CD4-positive, CD25-positive, alpha-beta regulatory T cell (primary cell): ENCODE measurements around the gene DNAJC22. TPM values are rescaled to one million over a fixed set of nuclear protein-coding genes. Genes with fewer than 3 reads are reported as not detected.

Experiments used
- ATAC-seq, 2 donors: fragments of 150-1000 bp; cut with Tn5 transposase; one replicate each; pipeline ENCODE4 v1.10.0; 2021; ENCODE audit warnings: low read depth in 2 of 2, moderate number of reproducible peaks in 2 of 2, moderate library complexity in 1 of 2
- DNase-seq, 3 donors: peaks; one replicate each; pipeline versions ENCODE4 v3.0.0 to v3.0.0-alpha.2; 2012 to 2022; ENCODE audit warnings: mixed read lengths in 1 of 3
- H3K27ac ChIP-seq: one replicate; pipeline ENCODE4 v1.7.0; 2013; ENCODE audit warnings: mild to moderate bottlenecking, low read length; ENCODE audit not compliant: insufficient read depth, poor library complexity, severe bottlenecking
- H3K27me3 ChIP-seq: one replicate; pipeline ENCODE4 v1.7.0; 2013; ENCODE audit warnings: low read length; ENCODE audit not compliant: control insufficient read depth, insufficient read depth
- H3K36me3 ChIP-seq: one replicate; pipeline ENCODE4 v1.7.0; 2013; ENCODE audit warnings: mild to moderate bottlenecking, low read length, moderate library complexity; ENCODE audit not compliant: control insufficient read depth, insufficient read depth
- H3K4me1 ChIP-seq: 2 replicates; pipeline ENCODE4 v1.7.0; 2013; ENCODE audit warnings: mild to moderate bottlenecking, low read length; ENCODE audit not compliant: insufficient read depth, control insufficient read depth, poor library complexity, severe bottlenecking
- H3K4me3 ChIP-seq: one replicate; pipeline ENCODE4 v1.7.0; 2013; ENCODE audit warnings: low read depth, mild to moderate bottlenecking, low read length, moderate library complexity
- H3K9me3 ChIP-seq, 2 experiments: 1 replicate in 1 of 2; 2 replicates in 1 of 2; pipeline ENCODE4 v1.7.0; 2013; ENCODE audit warnings: low read length in 2 of 2, mild to moderate bottlenecking in 1 of 2, moderate library complexity in 1 of 2; ENCODE audit not compliant: control insufficient read depth in 2 of 2
- H3K27ac Mint-ChIP-seq, 3 donors: one replicate each; pipeline ENCODE4 v1.8.0; 2020 to 2022; ENCODE audit warnings: mild to moderate bottlenecking in 3 of 3, mixed read lengths in 3 of 3, moderate library complexity in 2 of 3
- H3K27me3 Mint-ChIP-seq: one replicate; pipeline ENCODE4 v1.8.0; 2022; ENCODE audit warnings: mild to moderate bottlenecking, mixed read lengths
- H3K36me3 Mint-ChIP-seq: one replicate; pipeline ENCODE4 v1.8.0; 2020; ENCODE audit warnings: mixed read lengths
- H3K4me1 Mint-ChIP-seq, 4 donors: one replicate each; pipeline ENCODE4 v1.8.0; 2020 to 2022; ENCODE audit warnings: mixed read lengths in 4 of 4, mild to moderate bottlenecking in 1 of 4
- H3K4me3 Mint-ChIP-seq, 4 donors: one replicate each; pipeline ENCODE4 v1.8.0; 2020 to 2022; ENCODE audit warnings: mild to moderate bottlenecking in 4 of 4, mixed read lengths in 4 of 4, moderate library complexity in 3 of 4
- H3K9me3 Mint-ChIP-seq, 7 donors: one replicate each; pipeline ENCODE4 v1.8.0; 2020 to 2022; ENCODE audit warnings: mixed read lengths in 7 of 7, mild to moderate bottlenecking in 3 of 7, moderate library complexity in 2 of 7
- polyA plus RNA-seq, 4 donors: library from polyadenylated mRNA; unstranded; fragments of 300-500 nt; fragmentation: Illumina TruSeq; gene quantifications; one replicate each; pipeline ENCODE4 v1.2.3, GENCODE V29; 2021
- total RNA-seq: library from RNA; stranded (reverse); gene quantifications from one replicate; pipeline ENCODE4 v1.2.3, GENCODE V29; 2022

Gene DNAJC22
- total and polyA plus RNA-seq, 5 donors from 2014 or later = not detected

GRCh38 chr12:49348781-49349180, 2.1 kb downstream of the DNAJC22 start:
- H3K27me3 Mint-ChIP-seq = peaks cover 80% of the 10 kb centered on the region
- peaks cover 38% of the 10 kb centered on the region for H3K4me1 ChIP-seq
- H3K36me3 Mint-ChIP-seq = no peaks in the 10 kb centered on the region
- no peak for DNase-seq
- no peak for ATAC-seq
- H3K27ac ChIP-seq = no peak overlapping the region
- H3K9me3 Mint-ChIP-seq = peaks cover 0 to 2% (median 0%) of the 10 kb centered on the region in 7 donors
- peaks cover 4 to 37% (median 10%) of the 10 kb centered on the region in 4 donors for H3K4me1 Mint-ChIP-seq
- no peaks in the 10 kb centered on the region for H3K36me3 ChIP-seq
- peaks cover 34% of the 10 kb centered on the region for H3K27me3 ChIP-seq
- H3K4me3 ChIP-seq = no peak overlapping the region
- H3K4me3 Mint-ChIP-seq = peak overlapping the region in 3 of 4 donors; percentile 41 to 68 (median 67)
- no peak overlapping the region for H3K27ac Mint-ChIP-seq
- no peaks in the 10 kb centered on the region for H3K9me3 ChIP-seq

GRCh38 chr12:49349266-49349665, 2.6 kb downstream of the DNAJC22 start:
- Histone ChIP-seq H3K4me3 (no peak overlapping the region), H3K27ac (no peak overlapping the region), H3K9me3 (no peaks in the 10 kb centered on the region), H3K4me1 (peaks cover 33% of the 10 kb centered on the region), H3K36me3 (no peaks in the 10 kb centered on the region), H3K27me3 (peaks cover 29% of the 10 kb centered on the region)
- H3K9me3 Mint-ChIP-seq = peaks cover 0 to 2% (median 0%) of the 10 kb centered on the region in 7 donors
- H3K4me1 Mint-ChIP-seq = peaks cover 4 to 32% (median 8%) of the 10 kb centered on the region in 4 donors
- no peak for ATAC-seq
- peaks cover 79% of the 10 kb centered on the region for H3K27me3 Mint-ChIP-seq
- no peaks in the 10 kb centered on the region for H3K36me3 Mint-ChIP-seq
- H3K4me3 Mint-ChIP-seq = peak overlapping the region in 2 of 4 donors; percentile 41 to 68
- H3K27ac Mint-ChIP-seq = no peak overlapping the region
- DNase-seq = no peak

- Mint-ChIP-seq H3K27ac (no peak overlapping the region), H3K4me1 (peaks cover under 1 to 7% (median under 1%) of the 10 kb centered on the region in 4 donors), H3K36me3 (no peaks in the 10 kb centered on the region), H3K9me3 (no peaks in the 10 kb centered on the region), H3K4me3 (no peak overlapping the region), H3K27me3 (peaks cover 74% of the 10 kb centered on the region)
- peaks cover 22% of the 10 kb centered on the region for H3K27me3 ChIP-seq
- H3K4me1 ChIP-seq = peaks cover 8% of the 10 kb centered on the region
- H3K4me3 ChIP-seq = no peak overlapping the region
- H3K36me3 ChIP-seq = no peaks in the 10 kb centered on the region
- ATAC-seq = no peak
- DNase-seq = no peak
- H3K9me3 ChIP-seq = no peaks in the 10 kb centered on the region
- no peak overlapping the region for H3K27ac ChIP-seq
These were observed 5.7 kb downstream of the DNAJC22 start for GRCh38 chr12:49352351-49352750.

GRCh38 chr12:49355913-49356312, 9.2 kb downstream of the DNAJC22 start:
- no peaks in the 10 kb centered on the region for H3K9me3 ChIP-seq
- H3K36me3 ChIP-seq = no peaks in the 10 kb centered on the region
- Mint-ChIP-seq H3K4me3 (no peak overlapping the region), H3K4me1 (peaks cover 0 to 3% (median under 1%) of the 10 kb centered on the region in 4 donors), H3K36me3 (no peaks in the 10 kb centered on the region), H3K9me3 (no peaks in the 10 kb centered on the region), H3K27me3 (peaks cover 62% of the 10 kb centered on the region), H3K27ac (no peak overlapping the region)
- DNase-seq (no peak), ATAC-seq (no peak)
- no peak overlapping the region for H3K27ac ChIP-seq
- H3K27me3 ChIP-seq = peaks cover 4% of the 10 kb centered on the region
- H3K4me3 ChIP-seq = no peak overlapping the region
- H3K4me1 ChIP-seq = no peaks in the 10 kb centered on the region

- peak in 1 of 3 donors; percentile 43 for DNase-seq
- H3K36me3 ChIP-seq = no peaks in the 10 kb centered on the region
- H3K4me1 ChIP-seq = no peaks in the 10 kb centered on the region
- Mint-ChIP-seq H3K36me3 (no peaks in the 10 kb centered on the region), H3K27me3 (peaks cover 58% of the 10 kb centered on the region), H3K4me3 (no peak overlapping the region), H3K4me1 (peaks cover 0 to 3% (median under 1%) of the 10 kb centered on the region in 4 donors), H3K9me3 (no peaks in the 10 kb centered on the region), H3K27ac (peak overlapping the region in 1 of 3 donors; percentile 48)
- no peak overlapping the region for H3K4me3 ChIP-seq
- ATAC-seq = no peak
- peaks cover 2% of the 10 kb centered on the region for H3K27me3 ChIP-seq
- H3K27ac ChIP-seq = no peak overlapping the region
- no peaks in the 10 kb centered on the region for H3K9me3 ChIP-seq
These were observed 10.5 kb downstream of the DNAJC22 start for GRCh38 chr12:49357103-49357678.

- DNase-seq (peak in 2 of 3 donors; percentile 71 to 81), ATAC-seq (peak; percentile 75 to 85)
- H3K36me3 Mint-ChIP-seq = no peaks in the 10 kb centered on the region
- no peak overlapping the region for H3K4me3 ChIP-seq
- H3K27me3 Mint-ChIP-seq = peaks cover 48% of the 10 kb centered on the region
- H3K4me3 Mint-ChIP-seq = peak overlapping the region in 1 of 4 donors; percentile 3
- no peaks in the 10 kb centered on the region for H3K4me1 ChIP-seq
- peaks cover 0 to 3% (median under 1%) of the 10 kb centered on the region in 4 donors for H3K4me1 Mint-ChIP-seq
- no peaks in the 10 kb centered on the region for H3K9me3 Mint-ChIP-seq
- H3K27ac ChIP-seq = no peak overlapping the region
- no peaks in the 10 kb centered on the region for H3K9me3 ChIP-seq
- H3K27ac Mint-ChIP-seq = no peak overlapping the region
- H3K27me3 ChIP-seq = peaks cover 2% of the 10 kb centered on the region
- no peaks in the 10 kb centered on the region for H3K36me3 ChIP-seq
These were observed 11.9 kb downstream of the DNAJC22 start for GRCh38 chr12:49358483-49359141.

GRCh38 chr12:49359671-49360070, 13.0 kb downstream of the DNAJC22 start:
- Mint-ChIP-seq H3K4me3 (no peak overlapping the region), H3K9me3 (no peaks in the 10 kb centered on the region), H3K36me3 (no peaks in the 10 kb centered on the region), H3K4me1 (peaks cover 0 to 3% (median under 1%) of the 10 kb centered on the region in 4 donors), H3K27me3 (peaks cover 38% of the 10 kb centered on the region), H3K27ac (no peak overlapping the region)
- H3K4me3 ChIP-seq = no peak overlapping the region
- H3K36me3 ChIP-seq = no peaks in the 10 kb centered on the region
- no peaks in the 10 kb centered on the region for H3K9me3 ChIP-seq
- DNase-seq (no peak), ATAC-seq (no peak)
- no peak overlapping the region for H3K27ac ChIP-seq
- no peaks in the 10 kb centered on the region for H3K4me1 ChIP-seq
- H3K27me3 ChIP-seq = peaks cover 2% of the 10 kb centered on the region
